ENCODE data around the gene MAP6.

MAP6 gene

GRCh38 chr11:75678620-75679259, 9.9 kb upstream of the MAP6 start:
- no peak for TF ChIP-seq GATA3 (IDR thresholded peaks at IDR 0.05; ENCODE audit: low read depth, low read length)
- TF ChIP-seq GATA2 (IDR thresholded peaks at IDR 0.05; ENCODE audit: low read depth, low read length) = no peak

- no peak for TF ChIP-seq GATA3 (IDR thresholded peaks at IDR 0.05; ENCODE audit: low read depth, low read length)
- TF ChIP-seq GATA2 (IDR thresholded peaks at IDR 0.05; ENCODE audit: low read depth, low read length) = no peak
Observed at GRCh38 chr11:75677909-75678308, 9.1 kb upstream of the MAP6 start.

DNA sequence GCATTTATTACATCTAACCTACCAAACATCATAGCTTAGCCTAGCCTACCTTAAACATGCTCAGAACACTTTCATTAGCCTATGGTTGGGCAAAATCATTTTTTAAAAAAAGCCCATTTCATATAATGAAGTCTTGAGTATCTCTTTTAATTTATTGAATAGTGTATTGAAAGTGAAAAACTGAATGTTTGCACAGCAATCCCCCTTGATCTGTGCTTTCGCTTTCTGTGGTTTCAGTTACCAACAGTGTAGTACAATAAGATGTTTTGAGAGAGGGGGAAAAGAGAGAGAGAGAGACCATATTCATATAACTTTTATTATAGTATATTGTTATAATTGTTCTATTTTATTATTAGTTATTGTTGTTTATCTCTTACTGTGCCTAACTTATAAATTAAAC, 8.4 kb upstream of the MAP6 start:
- no peak for TF ChIP-seq GATA3 (IDR thresholded peaks at IDR 0.05; ENCODE audit: low read depth, low read length)
- no peak for TF ChIP-seq GATA2 (IDR thresholded peaks at IDR 0.05; ENCODE audit: low read depth, low read length)

GRCh38 chr11:75673977-75674582, 5.2 kb upstream of the MAP6 start:
- TF ChIP-seq GATA2 (IDR thresholded peaks at IDR 0.05; ENCODE audit: low read depth, low read length) (no peak), GATA3 (IDR thresholded peaks at IDR 0.05; ENCODE audit: low read depth, low read length) (no peak)

DNA sequence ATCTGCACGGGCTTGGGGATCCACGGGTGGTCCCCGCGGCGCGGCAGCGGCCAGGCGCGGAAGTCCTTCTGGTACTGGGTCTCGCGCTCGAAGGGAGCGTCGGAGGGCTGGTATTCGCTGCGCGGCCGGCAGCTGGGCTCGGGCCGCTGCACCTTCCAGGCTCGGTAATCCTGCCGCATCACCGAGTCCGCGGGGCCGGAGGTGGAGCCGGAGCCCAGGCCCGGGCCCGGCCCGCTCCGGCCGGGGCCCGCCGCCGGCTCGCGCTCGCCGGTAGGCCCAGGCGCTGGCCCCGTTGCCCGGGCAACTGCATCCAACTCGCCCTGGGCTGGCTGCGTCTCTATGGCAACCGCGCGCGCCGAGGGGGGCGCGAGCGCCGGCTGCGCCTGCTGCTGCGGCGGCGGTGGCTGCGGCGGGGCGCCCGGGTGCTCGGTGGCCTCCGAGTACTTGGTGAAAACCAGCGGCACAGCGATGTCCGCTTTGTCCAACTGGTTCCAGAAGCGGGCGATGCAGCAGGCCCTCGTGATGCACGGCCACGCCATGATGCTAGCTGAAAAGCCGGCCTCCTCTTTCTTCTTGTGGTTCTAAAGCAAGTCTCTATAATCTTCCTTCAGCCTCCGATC, 897 bp downstream of the MAP6 start:
- no peak for TF ChIP-seq GATA2 (IDR thresholded peaks at IDR 0.05; ENCODE audit: low read depth, low read length)
- TF ChIP-seq GATA3 (IDR thresholded peaks at IDR 0.05; ENCODE audit: low read depth, low read length) = no peak

DNA sequence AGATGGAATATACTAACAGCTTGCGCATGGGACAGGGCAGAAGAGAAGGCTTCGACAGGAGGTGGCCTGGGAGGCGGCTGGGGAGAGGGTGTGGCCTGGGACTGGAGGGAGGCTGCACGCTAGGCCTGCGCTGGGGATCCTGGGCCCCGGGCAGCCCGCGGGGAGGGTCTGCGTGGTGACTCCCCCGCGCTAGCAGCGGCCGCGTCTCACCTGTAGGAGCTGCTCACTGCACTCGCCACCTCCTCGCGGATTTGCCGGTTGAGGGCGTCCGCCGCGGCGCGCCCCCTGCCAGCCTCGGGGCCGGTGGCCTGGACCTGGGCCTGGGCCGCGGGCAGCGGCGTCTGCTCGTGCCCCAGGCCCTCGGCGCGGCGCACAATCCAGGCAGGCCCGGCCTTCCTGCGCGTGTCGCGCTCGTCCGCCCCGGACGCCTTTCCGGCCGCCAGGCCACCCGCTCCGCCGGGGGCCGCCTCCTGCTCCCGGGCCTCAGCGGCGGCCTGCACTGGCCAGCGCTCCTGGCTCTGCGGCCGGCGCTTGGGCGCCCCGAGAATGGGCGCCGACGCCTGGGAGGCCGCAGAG, 1.5 kb downstream of the MAP6 start:
- TF ChIP-seq GATA2 (IDR thresholded peaks at IDR 0.05; ENCODE audit: low read depth, low read length) = no peak
- TF ChIP-seq GATA3 (IDR thresholded peaks at IDR 0.05; ENCODE audit: low read depth, low read length) = no peak

DNA sequence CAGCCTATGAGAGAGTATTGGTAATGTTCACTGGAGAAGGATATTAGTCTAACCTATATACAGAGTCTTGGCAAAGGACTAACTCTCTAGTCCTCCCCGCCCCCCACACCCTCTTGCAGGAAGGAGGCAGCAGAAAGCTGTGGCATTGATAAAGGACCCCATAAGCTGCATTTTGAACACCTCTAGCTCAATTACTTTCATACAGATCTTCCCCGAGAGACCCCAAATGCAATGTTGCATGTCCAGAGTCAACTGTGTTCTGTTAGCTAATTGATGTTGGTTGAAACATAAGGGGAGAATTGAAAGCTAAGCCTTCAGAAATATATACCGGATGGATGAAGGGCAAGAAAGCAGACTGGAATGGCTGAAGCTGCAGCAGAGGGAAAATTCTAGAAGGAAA, 2.8 kb downstream of the MAP6 start:
- TF ChIP-seq GATA3 (IDR thresholded peaks at IDR 0.05; ENCODE audit: low read depth, low read length) (no peak), GATA2 (IDR thresholded peaks at IDR 0.05; ENCODE audit: low read depth, low read length) (no peak)

GRCh38 chr11:75665126-75665525, 3.7 kb downstream of the MAP6 start:
- TF ChIP-seq GATA3 (IDR thresholded peaks at IDR 0.05; ENCODE audit: low read depth, low read length) (no peak), GATA2 (IDR thresholded peaks at IDR 0.05; ENCODE audit: low read depth, low read length) (no peak)

GRCh38 chr11:75664389-75664788, 4.4 kb downstream of the MAP6 start:
- TF ChIP-seq GATA2 (IDR thresholded peaks at IDR 0.05; ENCODE audit: low read depth, low read length) (no peak), GATA3 (IDR thresholded peaks at IDR 0.05; ENCODE audit: low read depth, low read length) (no peak)

GRCh38 chr11:75663808-75664207, 5.0 kb downstream of the MAP6 start:
- TF ChIP-seq GATA3 (IDR thresholded peaks at IDR 0.05; ENCODE audit: low read depth, low read length) = no peak
- no peak for TF ChIP-seq GATA2 (IDR thresholded peaks at IDR 0.05; ENCODE audit: low read depth, low read length)

DNA sequence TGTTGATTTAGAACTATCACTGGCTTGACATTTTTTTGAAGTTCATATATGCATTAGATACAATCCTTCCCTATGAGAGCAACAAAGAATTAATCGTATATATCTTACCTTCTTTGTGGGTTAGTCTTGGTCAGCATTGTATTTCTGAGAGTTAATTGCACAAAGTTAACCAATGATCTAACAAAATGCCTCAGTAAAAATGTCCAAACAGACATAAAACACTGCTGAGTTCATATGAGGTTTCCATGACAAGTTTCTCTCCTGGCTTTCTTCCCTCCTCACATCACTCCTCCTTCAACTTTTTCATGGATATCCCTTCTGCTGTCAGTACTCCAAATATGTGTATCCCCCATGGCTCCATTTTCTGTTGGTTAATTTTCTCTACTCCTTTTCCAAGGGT, 9.0 kb downstream of the MAP6 start:
- TF ChIP-seq GATA3 (IDR thresholded peaks at IDR 0.05; ENCODE audit: low read depth, low read length) (no peak), GATA2 (IDR thresholded peaks at IDR 0.05; ENCODE audit: low read depth, low read length) (no peak)

- TF ChIP-seq GATA3 (IDR thresholded peaks at IDR 0.05; ENCODE audit: low read depth, low read length) (no peak), GATA2 (IDR thresholded peaks at IDR 0.05; ENCODE audit: low read depth, low read length) (no peak)
Observed at GRCh38 chr11:75656044-75656727, 12.7 kb downstream of the MAP6 start.

GRCh38 chr11:75655605-75656004, 13.2 kb downstream of the MAP6 start:
- TF ChIP-seq GATA2 (IDR thresholded peaks at IDR 0.05; ENCODE audit: low read depth, low read length) (no peak), GATA3 (IDR thresholded peaks at IDR 0.05; ENCODE audit: low read depth, low read length) (no peak)

GRCh38 chr11:75654314-75654713, 14.5 kb downstream of the MAP6 start:
- TF ChIP-seq GATA2 (IDR thresholded peaks at IDR 0.05; ENCODE audit: low read depth, low read length) = no peak
- TF ChIP-seq GATA3 (IDR thresholded peaks at IDR 0.05; ENCODE audit: low read depth, low read length) = no peak
